GDM1 (cell line): ENCODE data around the gene GNB4.
A peak's percentile ranks its signal among the peaks of the same experiment; 100 is the strongest.

Source experiments
- DNase-seq: peaks from one replicate; lab custom pipeline; 2025; lab: John Stamatoyannopoulos, UW

GNB4 gene

DNA sequence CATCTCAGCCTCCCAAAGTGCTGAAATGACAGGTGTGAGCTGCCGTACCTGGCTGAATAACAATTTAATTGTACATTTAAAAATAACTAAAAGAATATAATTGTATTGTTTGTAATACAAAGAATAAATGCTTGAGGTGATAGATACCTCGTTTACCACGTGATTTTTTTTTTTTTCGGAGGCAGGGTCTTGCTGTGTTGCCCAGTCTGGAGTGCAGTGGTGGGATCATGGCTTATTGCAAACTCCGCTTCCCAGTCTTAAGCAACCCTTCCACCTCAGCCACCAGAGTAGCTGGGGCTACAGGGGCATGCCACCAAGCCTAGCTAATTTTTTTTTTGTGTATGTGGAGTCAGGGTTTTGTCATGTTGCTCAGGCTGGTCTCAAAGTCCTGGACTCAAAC, 87.9 kb downstream of the GNB4 start:
- DNase-seq = no peak

DNA sequence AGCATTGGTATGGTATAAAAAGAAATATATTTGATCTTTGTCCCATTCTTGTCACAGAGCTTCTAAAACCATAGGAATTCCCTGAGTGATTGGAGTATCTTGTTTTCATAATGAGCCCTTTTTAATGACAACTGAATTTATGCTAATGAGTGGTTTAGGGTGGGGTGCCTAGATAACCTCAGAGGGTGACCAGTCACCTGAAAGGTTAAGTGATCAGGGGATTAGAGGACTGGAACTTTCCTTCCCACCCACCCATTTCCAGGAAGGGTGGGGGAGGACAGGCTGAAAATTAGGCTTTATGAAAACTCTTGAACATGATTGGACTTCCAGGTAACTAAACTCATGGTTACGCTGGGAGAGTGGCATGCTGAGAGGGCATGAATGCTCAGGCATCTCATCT, 95.3 kb downstream of the GNB4 start:
- DNase-seq = no peak

- DNase-seq = no peak
Measured at GRCh38 chr3:179348325-179349013, 102.8 kb downstream of the GNB4 start.

GRCh38 chr3:179347345-179348194, 103.7 kb downstream of the GNB4 start, which contains the start of gene MFN1:
Gene MFN1 (plus strand): TSS chr3:179347709. CDS start chr3:179348852, 1,143 bp downstream.
- DNase-seq = peak; percentile 90
